Activated gamma-delta T cell (primary cell): Measurements from ENCODE around the gene ENPP1.
"Not testable (repeated sequence)": the region's sequence is repeated elsewhere in the genome, so short reads cannot be mapped to it uniquely, and the experiment has no call there.

Source experiments
- DNase-seq: peaks from one replicate; lab custom pipeline; 2025; lab: John Stamatoyannopoulos, UW

ENPP1 gene

DNA sequence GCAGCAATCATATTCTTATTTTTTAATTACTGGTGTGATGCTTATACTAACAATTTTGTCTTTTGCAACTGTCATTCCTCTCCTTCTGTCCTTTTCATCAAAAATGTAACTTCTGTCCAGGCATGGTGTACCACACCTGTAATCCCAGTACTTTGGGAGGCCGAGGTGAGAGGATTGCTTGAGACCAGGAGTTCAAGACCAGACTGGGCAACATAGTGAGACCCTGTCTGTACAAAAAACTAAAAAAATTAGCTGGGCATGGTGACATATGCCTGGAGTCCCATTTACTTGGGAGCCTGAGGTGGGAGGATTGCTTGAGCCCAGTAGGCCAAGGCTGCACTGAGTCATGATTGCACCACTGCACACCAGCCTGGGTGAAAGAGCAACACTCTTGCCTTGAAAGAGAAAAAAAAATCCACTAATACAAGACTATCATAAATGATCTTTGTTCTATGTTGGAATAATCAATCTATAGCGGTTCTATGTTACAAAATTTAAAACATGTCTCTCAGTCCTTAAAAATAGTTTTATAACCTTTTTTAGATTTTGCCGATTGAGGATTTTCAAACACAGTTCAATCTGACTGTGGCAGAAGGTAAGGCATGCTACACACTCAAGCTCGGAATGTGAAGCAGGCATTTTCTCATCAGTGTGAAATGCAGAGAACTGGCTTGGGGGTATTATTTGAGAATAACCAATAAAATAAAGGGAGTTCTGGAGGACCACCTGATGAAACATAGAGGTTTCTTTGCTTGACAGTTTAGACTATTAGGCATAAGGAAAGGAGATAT, 70.4 kb downstream of the ENPP1 start:
- DNase-seq = no peak

DNA sequence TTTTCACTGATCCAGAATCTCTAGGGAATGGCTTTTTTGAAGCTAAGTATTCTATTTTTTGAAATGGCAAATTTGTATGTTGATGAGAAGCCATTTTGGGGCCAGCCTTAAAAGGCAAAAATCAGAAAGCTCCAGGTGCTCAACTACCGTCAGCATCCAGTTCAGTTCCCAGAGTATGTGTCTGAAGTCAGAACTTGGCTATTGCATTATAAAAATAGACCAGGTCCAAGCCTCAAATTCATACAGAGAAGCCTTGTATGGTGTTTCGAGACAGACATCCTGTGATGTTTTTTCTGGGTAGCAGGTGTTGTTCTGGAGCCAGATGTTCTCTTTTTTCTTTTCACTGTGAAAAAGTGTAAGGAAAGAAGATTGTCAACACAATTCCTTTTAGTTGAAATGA, 75.2 kb downstream of the ENPP1 start:
- no peak for DNase-seq

DNA sequence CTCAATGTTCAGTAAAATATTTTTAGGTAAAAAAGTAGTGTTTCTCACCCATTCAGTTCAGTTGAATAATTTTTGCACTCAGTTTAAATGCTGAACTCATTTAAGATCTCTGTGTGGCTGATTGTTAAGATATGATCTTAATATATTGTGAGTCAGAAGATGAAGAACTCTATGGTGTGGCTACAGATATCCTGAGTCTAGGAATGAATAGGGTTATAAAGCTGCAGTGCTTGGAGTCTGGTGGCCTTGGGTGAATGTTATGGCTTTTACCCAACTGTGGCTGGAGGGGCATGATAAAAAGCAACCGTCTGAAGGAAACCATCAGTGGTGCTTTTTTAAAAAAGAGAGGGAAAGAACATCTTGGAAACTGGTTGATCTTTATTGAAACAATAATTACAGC, 77.4 kb downstream of the ENPP1 start:
- DNase-seq = no peak

DNA sequence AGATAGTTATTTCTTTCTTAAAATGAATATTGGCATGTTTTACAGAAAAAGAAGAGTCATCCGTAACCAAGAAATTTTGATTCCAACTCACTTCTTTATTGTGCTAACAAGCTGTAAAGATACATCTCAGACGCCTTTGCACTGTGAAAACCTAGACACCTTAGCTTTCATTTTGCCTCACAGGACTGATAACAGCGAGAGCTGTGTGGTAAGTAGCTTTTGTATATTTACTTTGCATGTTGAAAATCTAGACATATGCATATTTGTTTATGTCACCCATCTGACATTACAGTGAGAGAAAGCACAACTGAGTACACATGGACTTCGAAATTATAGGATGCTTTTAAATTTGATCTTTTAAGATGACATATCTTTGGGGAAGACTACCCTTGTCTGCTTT, 78.7 kb downstream of the ENPP1 start:
- no peak for DNase-seq

DNA sequence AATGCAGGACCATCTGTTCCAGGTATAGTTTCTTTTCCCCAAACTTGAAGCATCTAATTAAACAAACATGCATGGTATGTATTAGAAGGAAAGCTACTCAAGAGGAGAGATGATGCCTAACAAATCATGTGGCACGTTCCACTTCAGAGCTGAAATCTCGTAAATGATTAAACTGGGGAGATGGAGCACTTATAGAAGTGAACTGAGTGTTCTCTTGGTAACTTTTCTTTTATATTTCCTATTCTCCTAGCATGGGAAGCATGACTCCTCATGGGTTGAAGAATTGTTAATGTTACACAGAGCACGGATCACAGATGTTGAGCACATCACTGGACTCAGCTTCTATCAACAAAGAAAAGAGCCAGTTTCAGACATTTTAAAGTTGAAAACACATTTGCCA, 82.3 kb downstream of the ENPP1 start:
- no peak for DNase-seq

DNA sequence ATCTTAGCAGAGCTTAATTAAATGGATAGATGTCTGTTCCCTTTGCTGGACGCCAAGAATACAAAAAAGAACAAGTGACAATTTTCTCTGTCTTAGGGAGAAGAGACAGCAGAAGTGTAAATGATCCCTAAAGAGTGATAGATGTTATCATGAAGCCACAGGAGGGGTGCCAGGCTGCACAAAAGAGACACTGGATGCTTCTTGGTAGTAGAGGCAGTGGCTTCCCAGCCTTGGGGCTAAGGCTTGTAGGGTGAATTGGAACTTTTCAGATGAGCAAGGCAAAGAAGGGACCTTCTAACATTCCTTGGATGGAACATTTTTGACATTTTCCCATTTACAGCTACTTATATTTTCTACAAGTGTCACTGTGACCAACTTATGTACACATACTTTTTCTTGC, 85.4 kb downstream of the ENPP1 start:
- no peak for DNase-seq

DNA sequence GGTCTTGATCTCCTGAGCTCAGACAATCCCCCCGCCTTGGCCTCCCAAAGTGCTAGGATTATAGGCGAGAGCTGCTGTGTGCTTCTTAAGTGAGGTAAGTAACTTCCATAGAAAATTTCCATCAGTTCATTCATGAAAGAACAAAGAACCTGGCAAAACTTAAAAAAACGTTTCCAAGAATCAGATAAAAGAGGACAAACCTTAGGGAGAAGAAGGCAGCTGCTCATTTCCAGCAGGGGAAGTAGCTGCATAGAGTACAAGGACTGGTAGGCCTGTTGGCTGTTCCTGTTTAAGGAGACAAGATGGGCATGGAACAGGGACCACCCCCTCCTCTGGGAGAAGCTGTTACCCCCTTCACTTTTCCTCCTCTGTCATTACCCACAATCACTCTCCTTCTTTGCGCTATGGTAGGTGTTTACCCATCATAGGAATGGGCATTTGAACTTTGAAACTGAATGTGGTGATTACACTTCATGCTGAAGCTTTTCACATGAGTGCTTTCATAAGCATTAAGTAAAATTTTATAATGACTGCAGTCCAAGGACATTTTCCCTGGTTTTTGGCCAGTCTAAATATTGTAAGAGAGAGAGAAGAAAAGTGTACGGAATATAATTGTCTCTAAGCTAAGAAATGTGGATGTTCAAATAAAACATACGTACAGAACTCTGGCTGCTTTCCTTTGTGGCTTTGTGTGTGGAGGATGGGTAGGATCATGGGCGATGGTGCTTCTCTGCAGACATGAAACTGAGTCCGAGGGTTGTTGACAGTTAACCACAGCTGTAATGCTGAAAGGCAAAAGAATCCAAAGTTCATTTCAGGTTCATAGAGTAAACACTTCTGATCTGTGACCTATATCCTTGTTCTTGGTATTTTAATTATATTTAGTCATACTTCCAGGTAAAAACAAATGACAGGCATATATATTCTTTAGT, 86.9 kb downstream of the ENPP1 start:
- DNase-seq = no peak

DNA sequence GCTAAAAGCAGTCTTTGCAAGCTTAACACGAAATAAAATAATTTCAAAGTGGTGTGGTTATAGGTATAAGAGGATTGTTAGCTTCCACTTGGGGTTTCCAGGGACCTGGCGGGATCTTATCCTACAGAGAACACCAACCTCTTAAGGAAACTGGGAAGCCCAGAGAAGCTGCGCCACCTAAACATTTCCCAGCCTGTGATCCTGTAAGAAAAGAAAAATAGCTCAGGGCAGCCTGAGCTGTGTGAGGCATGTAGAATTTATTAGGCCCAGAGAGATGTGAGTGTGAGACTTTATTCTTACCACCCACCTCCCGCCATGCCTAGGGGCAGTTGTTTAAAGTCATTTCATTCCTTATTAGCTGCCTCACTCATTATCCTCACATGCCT, 89.2 kb downstream of the ENPP1 start:
- DNase-seq = no peak

DNA sequence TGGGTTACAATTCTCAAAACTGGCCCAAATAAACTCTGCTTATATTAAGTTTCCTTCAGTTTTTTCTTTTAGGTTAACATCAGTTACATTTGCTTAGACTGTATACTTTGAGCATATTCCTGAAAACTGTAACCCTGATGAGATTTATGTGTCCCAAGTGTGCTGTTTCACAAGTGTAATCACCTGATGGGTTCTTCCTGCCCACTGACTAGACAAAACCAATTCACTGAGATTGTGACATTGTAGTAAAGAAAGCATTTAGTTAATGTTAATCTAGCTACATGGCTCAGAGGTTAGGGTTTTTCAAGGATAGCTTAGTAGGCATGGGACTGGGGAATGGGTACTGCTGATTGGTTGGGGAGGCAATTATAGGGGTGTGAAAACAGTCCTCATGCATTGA, 89.8 kb downstream of the ENPP1 start:
- DNase-seq = no peak

DNA sequence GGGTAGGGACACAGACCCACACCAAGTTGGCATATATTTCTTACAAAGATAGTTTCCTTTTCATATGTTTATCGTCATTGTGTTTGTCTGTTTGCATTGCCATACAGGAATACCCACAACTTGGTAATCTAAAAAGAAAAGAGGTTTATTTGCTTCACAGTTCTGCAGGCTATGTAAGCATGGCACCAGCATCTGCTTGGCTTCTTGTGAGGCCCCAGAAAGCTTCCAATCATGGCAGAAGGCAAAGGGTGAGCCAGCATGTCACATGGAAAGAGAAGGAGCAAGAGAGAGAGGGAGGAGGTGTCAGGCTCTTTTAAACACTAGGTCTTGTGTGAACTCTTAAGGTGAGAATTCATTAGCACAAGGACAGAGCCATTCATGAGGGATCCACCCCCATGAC, 90.9 kb downstream of the ENPP1 start:
- DNase-seq = no peak

DNA sequence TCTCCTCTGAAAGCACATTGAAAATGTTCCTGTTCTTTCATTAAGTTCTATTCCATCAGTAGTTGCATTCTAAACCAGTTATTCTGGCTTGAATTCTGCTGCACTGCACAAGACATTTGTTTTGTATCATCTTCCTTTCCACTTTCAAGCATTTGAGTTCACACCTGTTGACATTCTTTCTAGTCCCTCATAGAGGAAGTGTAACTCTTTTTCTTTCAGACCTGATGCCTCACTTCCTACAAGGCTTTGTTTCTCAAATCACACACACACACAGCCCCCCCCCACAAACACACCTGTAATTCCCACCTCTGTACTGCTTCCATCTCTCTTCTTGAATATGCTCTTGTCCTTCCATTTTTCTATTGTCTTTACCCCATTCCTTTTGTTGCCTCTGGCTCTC, 92.4 kb downstream of the ENPP1 start:
- no peak for DNase-seq

DNA sequence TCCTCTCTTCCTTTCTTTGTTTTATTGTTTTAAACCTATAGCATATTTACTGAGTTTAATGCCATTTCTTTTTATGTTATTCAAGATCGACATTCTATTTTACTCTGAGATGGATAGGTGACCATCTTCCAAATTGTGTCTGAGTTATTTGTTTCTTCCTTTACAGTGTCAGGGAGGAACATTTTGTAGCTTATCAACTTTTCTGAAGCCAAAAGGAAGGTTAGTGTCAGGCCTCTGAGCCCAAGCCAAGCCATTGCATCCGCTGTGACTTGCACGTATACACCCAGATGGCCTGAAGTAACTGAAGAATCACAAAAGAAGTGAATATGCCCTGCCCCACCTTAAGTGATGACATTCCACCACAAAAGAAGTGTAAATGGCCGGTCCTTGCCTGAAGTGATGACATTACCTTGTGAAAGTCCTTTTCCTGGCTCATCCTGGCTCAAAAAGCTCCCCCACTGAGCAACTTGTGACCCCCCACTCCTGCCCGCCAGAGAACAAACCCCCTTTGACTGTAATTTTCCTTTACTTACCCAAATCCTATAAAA, 93.6 kb downstream of the ENPP1 start:
- DNase-seq = not testable (repeated sequence)

DNA sequence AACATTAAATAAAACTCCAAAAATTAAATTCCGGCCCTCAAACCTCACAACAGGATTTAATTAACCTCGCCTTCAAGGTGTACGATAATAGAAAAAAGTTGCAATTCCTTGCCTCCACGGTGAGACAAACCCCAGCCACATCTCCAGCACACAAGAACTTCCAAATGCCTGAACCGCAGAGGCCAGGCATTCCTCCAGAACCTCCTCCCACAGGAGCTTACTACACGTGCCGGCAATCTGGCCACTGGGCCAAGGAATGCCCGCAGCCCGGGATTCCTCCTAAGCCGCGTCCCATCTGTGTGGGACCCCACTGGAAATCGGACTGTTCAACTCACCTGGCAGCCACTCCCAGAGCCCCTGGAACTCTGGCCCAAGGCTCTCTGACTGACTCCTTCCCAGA, 95.9 kb downstream of the ENPP1 start:
- not testable (repeated sequence) for DNase-seq

DNA sequence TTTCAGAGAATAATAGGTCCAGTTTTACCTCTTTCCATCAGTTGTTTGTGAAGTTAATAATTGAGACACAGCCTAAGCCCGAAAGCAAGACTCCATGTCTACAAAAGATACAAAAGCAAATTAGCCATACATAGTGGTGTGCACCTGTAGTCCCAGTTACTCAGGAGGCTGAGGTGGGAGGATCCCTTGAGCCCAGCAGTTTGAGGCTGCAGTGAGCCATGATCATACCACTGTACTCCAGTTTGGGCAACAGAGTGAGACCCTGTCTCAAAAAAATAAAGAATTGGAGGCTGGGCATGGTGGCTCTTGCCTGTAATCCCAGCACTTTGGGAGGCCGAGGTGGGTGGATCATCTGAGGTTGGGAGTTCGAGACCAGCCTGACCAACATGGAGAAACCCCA, 101.0 kb downstream of the ENPP1 start:
- DNase-seq = not testable (repeated sequence)

DNA sequence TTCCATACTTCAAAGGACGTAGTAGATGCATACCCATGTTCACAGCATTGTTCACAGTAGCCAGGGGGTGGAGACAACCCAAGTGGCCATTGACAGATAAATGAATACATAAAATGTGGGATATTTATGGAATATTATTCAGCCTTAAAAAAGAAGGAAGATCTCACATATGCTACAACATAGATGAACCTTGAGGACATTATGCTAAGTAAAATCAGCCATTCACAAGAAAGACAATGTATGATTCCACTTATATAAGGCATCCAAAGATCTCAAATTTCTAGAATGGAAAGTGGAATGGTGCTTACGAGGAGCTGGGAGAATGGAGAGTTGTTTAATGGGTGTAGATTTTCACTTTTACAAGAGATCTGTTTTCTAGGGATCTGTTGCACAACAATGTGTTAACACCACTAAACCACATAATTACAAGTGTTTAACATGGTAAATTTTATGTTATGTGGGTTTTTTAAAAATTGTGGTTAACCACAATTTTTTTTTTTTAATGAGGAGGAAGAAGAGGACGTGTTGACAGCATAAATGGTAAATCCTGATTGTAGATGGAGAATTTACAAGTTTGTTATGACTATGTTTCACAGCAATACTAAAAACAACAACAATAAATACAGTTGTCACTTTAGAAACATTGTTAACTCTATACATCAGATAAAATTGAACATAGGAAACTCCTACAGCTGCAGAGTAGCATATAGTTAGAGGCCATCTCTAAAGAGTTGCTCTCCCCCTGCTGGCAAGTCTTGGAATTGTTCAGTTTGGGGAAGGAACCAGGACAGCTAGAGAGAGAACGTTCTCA, 101.8 kb downstream of the ENPP1 start:
- no peak for DNase-seq

DNA sequence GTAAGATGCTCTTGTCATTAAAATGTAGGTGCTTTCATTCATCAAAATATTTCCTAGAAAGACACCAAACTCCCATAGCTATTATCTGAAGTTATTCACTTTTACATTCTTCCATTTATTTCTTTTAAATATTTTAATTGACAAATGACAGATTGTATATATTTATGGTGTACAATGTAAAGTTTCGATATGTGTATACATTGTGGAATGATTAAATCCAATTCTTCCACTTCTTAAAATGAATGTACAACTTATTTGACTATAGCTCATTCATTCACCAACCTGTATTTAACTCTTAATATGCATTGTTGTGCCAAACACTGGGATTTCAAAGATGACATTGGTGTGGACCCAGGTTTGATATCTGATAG, 102.4 kb downstream of the ENPP1 start:
- no peak for DNase-seq

DNA sequence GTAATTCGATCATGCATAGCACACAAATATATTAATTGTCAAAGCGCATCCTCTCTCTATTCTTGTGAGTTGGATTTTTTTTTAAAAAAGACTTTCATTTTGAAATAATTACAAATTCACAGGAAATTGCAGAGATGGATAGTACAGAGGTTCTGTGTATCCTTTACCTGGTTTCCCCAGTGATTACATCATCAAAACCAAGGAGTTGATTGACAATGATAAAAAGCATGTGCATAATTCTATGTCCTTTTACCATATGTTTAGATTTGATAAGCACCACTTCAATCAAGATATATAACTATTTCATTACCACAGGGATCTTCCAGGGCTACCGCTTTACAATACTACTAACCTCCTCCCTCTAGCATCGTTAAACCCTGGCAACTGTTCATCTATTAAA, 103.1 kb downstream of the ENPP1 start:
- DNase-seq = no peak

DNA sequence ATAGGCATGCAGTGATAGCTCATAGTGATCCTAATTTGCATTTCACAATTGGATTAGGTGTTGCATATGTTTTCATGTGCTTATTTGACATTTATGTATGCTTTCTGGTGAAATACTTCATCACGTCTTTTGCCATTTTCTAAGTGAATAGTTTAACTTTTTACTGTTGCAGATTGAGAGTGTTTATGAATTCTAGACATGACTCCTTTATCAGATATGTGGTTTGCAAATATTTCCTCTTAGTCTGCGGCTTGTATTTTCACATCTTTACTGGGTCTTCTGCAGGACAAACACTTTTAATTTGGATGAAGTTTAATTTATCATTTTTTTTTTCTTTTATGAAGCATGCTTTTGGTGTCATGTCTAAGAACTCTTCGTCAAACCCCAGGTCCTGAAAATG, 104.1 kb downstream of the ENPP1 start:
- no peak for DNase-seq

DNA sequence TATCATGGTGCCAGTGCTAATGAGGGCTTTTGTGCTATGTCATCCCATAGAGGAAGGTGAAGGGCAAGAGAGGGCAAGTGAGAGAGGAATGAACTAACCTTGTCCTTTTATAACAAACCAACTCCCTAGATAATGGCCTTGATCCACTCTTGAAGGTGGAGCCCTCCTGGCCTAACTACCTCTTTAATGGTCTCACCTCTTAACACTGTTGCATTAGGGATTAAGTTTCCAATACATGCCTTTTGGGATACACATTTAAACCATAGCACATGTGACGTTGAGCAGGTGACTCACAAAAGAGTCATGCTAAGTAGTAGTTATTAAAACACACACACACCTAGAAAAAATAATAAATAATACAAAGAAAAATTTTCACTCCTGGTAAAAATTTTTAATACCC, 106.4 kb downstream of the ENPP1 start:
- no peak for DNase-seq

DNA sequence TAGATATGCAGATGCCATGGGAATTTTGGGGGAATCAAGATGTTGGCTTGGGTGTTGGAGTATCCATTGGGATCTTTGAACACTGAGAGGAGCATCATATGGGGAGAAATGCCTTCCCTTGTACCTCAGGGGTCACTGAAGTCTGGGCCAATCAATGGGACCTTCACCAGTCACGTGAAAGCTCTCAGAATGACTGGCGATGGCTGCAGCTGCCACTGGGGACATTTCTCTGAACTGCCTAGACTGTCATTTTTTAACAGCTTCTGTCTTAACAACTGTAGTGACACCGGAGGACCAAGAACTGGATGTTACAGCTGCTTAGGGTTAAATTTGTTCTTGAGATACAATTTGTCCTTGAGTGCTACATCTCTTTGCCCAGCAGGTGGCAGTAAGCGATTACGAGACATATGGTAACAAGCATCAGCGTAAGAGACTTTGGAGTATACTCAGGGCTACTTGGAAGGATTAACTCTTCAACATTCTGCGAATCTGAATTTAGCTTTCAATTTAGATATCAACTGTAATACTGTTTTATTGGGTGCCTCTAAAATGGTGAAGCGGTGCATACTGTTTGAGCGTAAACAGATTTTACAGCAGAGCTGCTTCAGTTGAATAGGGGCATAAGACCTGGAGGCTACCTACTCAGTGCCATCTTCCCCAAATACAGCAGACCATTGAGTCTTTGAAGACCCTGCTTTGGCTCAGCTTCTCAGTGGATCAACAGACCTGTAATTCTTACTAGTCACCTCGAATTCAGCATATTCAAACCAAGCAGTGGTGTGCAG, 107.3 kb downstream of the ENPP1 start:
- DNase-seq = no peak

DNA sequence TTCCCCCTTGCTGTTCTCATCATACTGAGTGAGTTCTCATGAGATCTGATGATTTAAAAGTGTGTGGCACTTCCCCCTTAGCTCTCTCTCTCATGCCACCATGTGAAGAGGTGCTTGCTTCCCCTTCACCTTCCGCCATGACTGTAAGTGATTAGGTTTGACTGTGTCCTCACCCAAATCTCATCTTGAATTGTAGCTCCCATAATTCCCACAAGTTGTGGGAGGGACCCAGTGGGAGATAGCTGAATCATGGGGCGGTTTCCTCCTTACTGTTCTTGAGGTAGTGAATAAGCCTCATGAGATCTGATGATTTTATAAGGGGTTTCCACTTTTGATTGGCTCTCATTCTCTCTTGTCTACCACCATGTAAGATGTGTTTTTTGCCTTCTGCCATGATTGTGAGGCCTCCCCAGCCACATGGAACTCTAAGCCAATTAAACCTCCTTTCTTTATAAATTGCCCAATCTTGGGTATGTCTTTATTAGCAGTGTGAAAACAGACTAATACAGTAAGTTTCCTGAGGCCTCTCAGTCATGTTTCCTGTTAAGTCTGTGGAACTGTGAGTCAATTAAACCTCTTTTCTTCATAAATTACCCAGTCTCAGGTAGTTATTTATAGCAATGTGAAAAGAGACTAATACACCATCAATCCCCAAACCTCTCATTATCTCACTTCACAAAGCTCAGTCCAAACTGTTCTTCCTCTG, 108.4 kb downstream of the ENPP1 start:
- not testable (repeated sequence) for DNase-seq
